Activated T-cell treated with anti-CD3 and anti-CD28 coated beads for 4 hours (primary cell): Measurements from ENCODE around the gene XRN2.

ENCODE experiments used
- DNase-seq: peaks from one replicate; pipeline ENCODE4 v3.0.0-alpha.2; 2020

The XRN2 gene, protein sequence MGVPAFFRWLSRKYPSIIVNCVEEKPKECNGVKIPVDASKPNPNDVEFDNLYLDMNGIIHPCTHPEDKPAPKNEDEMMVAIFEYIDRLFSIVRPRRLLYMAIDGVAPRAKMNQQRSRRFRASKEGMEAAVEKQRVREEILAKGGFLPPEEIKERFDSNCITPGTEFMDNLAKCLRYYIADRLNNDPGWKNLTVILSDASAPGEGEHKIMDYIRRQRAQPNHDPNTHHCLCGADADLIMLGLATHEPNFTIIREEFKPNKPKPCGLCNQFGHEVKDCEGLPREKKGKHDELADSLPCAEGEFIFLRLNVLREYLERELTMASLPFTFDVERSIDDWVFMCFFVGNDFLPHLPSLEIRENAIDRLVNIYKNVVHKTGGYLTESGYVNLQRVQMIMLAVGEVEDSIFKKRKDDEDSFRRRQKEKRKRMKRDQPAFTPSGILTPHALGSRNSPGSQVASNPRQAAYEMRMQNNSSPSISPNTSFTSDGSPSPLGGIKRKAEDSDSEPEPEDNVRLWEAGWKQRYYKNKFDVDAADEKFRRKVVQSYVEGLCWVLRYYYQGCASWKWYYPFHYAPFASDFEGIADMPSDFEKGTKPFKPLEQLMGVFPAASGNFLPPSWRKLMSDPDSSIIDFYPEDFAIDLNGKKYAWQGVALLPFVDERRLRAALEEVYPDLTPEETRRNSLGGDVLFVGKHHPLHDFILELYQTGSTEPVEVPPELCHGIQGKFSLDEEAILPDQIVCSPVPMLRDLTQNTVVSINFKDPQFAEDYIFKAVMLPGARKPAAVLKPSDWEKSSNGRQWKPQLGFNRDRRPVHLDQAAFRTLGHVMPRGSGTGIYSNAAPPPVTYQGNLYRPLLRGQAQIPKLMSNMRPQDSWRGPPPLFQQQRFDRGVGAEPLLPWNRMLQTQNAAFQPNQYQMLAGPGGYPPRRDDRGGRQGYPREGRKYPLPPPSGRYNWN

DNA sequence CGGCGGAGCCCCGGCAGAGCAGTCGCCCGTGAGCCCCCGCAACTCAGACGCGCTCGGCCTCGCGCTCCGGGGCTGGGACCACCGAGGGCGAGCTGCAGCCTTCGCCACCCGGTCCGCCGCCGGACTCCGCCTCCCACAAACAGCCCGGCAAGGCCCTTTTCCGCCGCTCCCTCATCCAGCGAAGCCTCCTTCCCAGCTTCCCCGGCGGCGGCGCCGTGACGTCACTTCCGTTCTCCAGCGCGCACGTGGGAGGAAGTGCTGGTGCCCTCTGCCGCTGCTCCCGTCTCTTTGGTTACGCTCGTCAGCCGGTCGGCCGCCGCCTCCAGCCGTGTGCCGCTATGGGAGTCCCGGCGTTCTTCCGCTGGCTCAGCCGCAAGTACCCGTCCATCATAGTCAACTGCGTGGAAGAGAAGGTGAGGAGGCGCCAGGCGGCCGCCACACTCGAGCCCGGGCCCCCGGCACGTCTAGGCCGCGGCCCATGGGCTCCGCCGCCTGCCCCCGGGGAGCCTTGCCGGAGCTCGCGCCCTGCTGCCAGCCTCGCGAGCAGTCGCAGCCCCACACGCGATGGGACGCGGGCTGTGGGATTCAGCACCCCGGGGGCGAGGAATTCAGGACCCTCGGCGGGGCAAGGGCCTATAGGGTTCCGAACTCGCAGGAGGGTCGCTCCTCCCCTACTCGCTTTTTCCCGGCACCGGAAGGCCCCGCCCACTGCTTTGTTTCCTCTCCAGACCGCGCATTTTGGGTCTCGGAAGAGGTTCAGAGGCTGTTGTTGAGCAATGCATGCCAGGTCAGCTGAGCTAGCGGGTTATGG is at the start of gene XRN2:
XRN2 (plus strand) TSS at position 271 of the 811 bp plus-strand sequence; CDS start at position 339, 68 bp downstream.
- peak; percentile 93 for DNase-seq

DNA sequence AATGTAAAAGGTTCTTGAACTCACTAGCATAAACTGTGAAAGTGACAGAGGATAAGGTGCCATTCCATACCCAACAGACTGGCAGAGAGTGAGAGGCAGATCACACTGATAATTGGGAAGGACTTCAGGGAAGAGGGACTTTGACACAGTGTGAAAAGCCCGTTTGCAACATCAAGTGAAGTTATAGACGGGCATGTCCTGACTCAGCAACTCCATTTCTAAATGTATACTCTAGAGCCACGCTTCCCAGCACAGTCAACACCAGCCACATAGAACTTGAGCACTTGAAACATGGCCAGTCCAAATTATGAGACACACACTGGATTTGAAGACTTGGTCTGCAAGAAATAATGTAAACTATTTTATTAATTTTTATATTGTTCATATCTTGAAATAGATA is 45.9 kb upstream of the XRN2 start:
- no peak for DNase-seq

DNA sequence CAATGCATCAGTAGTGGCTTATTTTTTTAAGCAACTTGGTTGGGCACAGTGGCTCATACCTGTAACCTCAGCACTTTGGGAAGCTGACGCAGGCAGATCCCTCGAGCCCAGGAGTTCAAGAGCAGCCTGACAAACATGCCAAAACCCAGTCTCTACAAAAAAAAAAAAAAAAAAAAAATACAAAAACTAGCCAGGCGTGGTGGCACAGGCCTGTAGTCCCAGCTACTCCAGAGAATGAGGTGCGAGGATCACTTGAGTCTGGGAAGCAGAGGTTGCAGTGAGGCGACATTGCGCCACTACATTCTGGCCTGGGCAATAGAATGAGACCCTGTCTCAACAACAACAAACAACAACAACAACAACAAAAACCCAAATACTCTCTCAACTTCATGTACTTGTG is 44.7 kb upstream of the XRN2 start:
- no peak for DNase-seq

DNA sequence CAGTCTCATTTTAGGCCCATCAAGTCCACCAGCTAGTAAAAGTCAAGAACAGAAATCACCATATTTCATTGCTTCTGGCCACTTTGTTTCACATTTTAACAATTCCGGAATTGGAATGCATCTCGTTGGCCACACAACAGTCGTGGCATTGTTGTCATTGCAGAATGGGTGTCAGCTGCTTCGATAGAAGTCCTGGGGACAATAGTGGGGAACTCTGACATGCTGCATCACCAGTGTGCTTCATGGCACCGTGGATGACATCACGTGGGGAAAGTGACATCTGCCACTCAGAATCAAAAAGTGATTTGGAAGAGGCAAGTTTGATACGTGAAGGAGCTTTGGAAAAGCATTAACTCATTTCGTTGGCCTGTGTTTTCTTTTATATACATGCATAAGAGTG is 43.8 kb upstream of the XRN2 start:
- DNase-seq: no peak

DNA sequence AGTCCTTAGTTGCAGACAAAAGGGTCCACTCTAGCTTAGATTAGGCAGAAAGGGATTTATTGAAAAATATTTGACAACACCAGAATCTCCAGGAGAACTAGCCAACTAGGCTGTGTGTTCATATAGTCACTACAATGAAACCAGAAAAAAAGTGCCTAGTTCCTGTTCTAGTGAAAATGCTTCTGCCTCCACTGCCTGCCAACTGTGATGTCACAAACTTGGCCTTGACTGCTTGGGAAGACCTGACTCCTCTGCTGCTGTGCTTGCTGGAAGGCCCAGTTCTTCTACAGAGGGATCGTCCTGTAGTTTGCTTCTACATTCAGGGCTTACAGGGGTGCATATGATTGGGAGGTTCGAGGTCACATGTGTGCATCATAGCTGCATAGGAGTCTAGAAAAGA is 40.3 kb upstream of the XRN2 start:
- DNase-seq: no peak

- DNase-seq: no peak
These were observed 37.6 kb upstream of the XRN2 start for GRCh38 chr20:21265261-21266190.

DNA sequence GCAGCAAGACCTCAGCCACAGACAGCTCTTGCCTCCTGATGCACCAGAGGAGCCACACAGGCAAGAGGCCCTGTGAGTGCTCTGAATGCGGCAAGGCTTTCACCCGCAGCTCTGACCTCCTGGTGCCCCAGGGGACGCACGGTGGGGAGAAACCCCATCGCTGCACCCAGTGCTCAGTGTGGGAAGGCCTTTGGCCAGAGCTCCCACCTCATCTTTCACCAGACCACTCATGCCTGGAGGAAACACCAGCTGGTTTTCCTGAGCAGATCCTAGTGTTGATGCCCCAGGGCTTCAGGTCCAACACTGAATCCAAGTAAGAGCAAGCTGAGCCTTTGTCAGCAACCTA is 37.0 kb upstream of the XRN2 start:
- DNase-seq: no peak

DNA sequence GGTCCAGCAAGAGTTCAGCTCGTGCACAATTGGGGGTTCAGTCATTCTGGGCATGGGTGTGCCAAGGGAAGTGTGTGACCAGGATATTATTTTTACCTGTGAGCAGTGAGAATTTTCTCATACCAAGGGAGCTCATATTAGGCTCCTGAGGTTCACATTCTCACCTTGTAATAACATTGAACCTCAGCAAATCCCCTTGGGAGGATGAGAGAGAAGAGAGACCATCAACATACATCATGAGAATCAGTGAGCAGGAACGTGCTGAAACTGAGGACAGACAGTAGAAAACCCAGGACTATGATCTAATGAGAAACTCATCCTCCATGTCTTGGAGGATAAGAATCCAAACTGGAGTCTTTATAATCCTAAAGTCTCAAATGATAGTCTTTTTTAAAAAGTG is 33.4 kb upstream of the XRN2 start:
- DNase-seq: no peak

- DNase-seq: no peak
These were observed 32.3 kb upstream of the XRN2 start for GRCh38 chr20:21270806-21271205.

- DNase-seq: no peak
These were observed 30.9 kb upstream of the XRN2 start for GRCh38 chr20:21272279-21272678.

DNA sequence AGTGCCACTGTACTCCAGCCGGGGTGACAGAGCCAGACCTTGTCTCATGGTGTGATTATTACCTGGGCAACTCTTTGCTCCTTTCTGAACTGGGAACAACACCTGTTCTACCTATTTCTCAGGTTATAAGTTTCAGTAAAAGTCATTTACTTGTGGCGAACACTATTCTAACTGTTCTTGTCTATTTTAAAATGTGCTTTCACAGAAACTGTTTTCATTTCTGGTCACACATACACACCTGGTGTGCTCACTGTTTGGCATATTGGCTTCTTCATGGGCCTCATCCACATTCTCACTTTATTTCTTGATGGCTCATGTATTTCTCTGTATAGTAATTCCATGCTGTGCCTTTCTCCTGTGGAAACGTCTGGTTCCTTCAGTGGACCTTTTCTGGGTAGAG is 30.5 kb upstream of the XRN2 start:
- no peak for DNase-seq

GRCh38 chr20:21273755-21274386 is 29.3 kb upstream of the XRN2 start:
- no peak for DNase-seq

DNA sequence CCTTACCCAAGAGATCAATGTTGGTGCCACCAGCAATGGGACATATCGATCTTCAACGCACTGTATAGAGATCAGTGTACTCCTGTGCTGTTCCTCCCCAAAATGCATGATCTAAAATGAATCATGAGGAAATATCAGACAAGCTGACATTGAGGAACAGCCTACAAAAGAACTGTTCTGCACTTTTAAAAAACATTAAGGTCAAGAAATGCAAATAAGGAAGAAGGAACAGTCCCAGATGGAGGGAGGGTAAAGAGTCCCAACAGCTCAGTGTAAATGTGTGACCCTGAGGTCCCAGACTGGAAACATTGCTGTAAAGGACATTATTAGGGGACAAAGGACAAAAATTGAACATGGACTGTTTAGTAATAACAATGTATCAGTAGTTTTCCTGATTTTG is 24.3 kb upstream of the XRN2 start:
- DNase-seq: no peak

DNA sequence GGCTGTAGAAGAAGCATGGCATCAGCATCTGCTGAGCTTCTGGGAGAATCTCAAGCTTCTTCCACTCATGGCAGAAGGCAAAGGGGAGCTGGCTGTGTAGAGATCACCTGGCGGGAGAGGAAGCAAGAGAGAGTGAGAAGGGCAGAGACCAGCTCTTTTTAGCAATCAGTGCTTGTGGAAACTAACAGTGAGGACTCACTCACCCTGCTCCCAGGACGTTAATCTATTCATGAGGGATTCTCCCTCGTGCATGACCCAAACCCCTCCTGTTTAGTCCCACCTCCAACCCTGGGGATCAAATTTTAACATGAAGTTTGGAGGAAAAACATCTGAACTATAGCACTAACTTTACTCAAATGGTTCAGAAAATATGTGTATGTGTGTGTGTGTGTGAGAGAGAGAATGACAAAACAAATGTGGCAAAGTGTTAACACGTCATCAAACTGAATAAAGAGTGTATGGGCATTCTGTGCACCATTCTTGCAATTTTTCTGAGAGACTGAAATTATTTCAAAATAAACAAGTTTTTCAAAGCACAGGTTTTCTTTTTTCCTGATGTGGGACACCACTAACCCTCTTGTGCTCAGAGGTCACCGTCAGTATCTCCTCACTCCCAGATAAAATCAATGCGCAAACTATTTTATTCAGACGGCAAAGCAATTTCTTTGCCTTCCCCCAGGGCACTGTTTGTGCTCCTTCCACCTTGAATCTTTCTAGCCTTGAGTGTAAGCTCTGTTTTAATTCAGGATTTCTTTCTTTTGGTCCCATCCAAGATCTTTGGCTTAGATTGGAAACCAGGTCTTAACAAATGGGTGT is 23.2 kb upstream of the XRN2 start:
- no peak for DNase-seq

GRCh38 chr20:21280522-21281016 is 22.6 kb upstream of the XRN2 start:
- DNase-seq: no peak

- no peak for DNase-seq
These were observed 16.4 kb upstream of the XRN2 start for GRCh38 chr20:21286775-21287174.

DNA sequence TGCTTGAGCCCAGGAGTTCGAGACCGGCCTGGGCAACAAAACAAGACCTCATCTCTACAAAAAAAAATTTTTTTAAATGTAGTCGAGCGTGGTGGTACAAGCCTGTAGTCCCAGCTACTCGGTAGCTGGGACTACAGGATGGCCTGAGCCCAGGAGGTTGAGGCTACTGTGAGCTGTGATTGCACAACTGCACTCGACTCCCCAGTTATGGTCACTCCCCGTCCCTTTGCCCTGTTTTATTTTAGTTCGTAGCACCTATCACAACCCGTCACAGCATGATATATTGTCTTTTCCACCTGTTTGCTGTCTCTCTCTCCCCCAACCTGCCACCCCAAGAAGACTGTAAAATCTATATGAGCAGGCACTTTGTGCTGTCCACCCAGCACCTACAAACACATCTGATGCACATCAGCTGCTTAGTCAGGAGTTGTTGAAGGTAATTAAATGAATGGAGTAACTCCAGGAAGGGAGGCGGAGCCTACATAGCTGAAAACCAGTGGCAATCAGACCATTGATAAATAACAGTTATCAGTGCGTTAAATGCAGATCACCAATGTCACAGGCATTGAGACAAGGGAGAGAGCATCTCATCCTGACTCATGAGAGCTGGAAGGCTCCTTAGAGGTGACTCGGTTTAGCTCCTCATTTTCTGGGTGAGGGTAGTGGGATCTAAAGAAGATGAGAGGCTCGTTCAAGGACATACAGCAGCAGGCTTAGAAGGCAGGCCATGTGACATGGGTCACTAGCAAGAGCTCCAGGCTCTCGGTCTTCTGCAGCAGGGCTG is 14.4 kb upstream of the XRN2 start:
- DNase-seq: no peak

DNA sequence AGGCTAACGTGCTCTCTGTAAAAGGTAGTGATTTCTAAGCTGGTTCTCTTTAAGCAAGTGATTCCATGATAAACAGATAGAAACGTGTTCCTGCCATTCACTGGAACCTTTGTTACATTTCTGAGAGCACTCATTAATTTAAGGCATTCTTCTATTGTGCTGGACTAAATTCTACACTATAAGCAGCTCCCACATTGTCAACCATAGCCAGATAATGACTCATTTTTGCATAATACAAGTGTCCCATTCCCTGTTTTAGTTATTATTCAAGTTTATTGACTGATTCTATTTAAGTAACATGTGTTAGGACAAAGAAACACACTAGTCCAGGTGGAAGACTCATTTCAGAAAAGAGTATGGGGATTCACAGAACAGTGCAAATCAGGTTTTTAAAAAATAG is 13.5 kb upstream of the XRN2 start:
- DNase-seq: no peak

GRCh38 chr20:21291026-21291425 is 12.1 kb upstream of the XRN2 start:
- DNase-seq: no peak

DNA sequence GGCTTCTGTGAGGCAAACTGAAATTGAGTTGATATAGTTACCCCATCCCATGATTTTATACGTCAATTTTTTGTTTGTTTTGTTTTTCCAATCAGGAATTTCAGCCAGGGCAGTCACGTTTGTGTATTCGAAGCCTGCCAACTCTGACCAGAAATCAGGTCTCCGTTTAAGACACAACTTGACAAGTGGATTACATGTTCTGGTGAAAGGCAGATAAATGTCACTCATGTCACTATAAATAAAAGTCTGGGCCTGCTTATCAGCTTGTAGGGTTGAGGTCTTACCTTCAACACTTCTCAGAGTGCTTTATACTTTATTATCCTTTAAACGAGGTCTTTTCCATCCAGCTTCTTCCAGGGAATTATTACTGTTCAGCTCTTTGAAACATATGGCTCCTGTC is 8.4 kb upstream of the XRN2 start:
- DNase-seq: no peak
